ENCODE measurements around the gene TBC1D16. TPM values are rescaled to one million over a fixed set of nuclear protein-coding genes. Genes with fewer than 3 reads are reported as not detected.
"Not testable (repeated sequence)": the region's sequence is repeated elsewhere in the genome, so short reads cannot be mapped to it uniquely, and the experiment has no call there.

The TBC1D16 gene
- total RNA-seq, 6 experiments from 2014 or later, result 5.8 to 21.0 (median 14.4) TPM

DNA sequence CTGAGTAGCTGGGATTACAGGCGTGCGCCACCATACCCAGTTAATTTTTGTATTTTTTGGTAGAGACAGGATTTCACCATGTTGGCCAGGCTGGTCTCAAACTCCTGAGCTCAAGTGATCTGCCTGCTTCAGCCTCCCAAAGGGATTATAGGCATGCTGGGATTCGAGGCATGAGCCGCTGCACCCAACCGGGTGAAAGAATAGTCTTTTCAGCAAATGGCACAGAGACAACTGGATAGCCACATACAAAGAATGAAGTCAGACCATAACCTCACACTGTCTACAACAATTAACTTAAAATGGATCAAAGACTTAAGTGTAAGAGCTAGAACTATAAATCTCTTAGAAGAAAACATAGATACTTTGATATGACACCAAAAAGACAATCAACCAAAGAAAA, 67.6 kb downstream of the TBC1D16 start:
- H3K9me3 ChIP-seq, result no peaks in the 10 kb centered on the region
- no peak for TF ChIP-seq POLR2A (IDR thresholded peaks at IDR 0.05)
- TF ChIP-seq, protein P1, sequence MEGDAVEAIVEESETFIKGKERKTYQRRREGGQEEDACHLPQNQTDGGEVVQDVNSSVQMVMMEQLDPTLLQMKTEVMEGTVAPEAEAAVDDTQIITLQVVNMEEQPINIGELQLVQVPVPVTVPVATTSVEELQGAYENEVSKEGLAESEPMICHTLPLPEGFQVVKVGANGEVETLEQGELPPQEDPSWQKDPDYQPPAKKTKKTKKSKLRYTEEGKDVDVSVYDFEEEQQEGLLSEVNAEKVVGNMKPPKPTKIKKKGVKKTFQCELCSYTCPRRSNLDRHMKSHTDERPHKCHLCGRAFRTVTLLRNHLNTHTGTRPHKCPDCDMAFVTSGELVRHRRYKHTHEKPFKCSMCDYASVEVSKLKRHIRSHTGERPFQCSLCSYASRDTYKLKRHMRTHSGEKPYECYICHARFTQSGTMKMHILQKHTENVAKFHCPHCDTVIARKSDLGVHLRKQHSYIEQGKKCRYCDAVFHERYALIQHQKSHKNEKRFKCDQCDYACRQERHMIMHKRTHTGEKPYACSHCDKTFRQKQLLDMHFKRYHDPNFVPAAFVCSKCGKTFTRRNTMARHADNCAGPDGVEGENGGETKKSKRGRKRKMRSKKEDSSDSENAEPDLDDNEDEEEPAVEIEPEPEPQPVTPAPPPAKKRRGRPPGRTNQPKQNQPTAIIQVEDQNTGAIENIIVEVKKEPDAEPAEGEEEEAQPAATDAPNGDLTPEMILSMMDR (IDR thresholded peaks at IDR 0.05), result no peak
- peaks cover 0 to 4% (median 0%) of the 10 kb centered on the region in 4 donors for H3K36me3 ChIP-seq
- H3K4me1 ChIP-seq, result no peaks in the 10 kb centered on the region
- DNase-seq, result peak in 1 of 3 donors; percentile 18
- no peak for ATAC-seq
- H3K4me3 ChIP-seq, result no peak overlapping the region
- H3K27ac ChIP-seq, result no peak overlapping the region
- 94% methylated on average over 4 of the region's 5 CpGs for WGBS (ENCODE audit: insufficient coverage, low coverage, low lambda C conversion rate, missing lambda C conversion rate)
- intact Hi-C loops (cut with DNase I), result no loop called here
- H3K27me3 ChIP-seq, result no peaks in the 10 kb centered on the region

DNA sequence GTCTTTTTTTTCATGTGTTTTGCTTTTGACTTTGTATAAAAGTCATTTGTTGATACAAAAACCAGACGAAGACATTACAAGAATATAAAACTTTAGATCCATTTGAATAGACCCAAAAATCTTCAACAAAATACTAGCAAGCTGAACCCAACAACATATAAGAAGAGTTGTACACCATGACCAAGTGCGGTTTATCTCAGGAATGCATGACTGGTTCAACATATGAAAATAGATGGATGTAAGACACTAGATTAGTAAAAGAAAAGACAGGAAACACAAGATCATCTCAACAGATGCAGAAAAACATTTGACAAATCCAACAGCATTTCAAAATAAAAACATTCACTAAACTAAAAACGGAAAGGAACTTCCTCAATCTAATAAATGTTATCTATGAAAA, 69.0 kb downstream of the TBC1D16 start:
- H3K27me3 ChIP-seq, result no peaks in the 10 kb centered on the region
- no peaks in the 10 kb centered on the region for H3K9me3 ChIP-seq
- ATAC-seq (no peak), DNase-seq (no peak)
- WGBS (ENCODE audit: insufficient coverage, low coverage, low lambda C conversion rate, missing lambda C conversion rate), result 64% methylated on average over 3 of the region's 3 CpGs
- intact Hi-C loops (cut with DNase I), result no loop called here
- H3K4me3 ChIP-seq, result no peak overlapping the region
- H3K4me1 ChIP-seq, result no peaks in the 10 kb centered on the region
- TF ChIP-seq POLR2A (IDR thresholded peaks at IDR 0.05), result no peak
- TF ChIP-seq, protein P1 (IDR thresholded peaks at IDR 0.05), result no peak
- no peaks in the 10 kb centered on the region for H3K36me3 ChIP-seq
- H3K27ac ChIP-seq, result no peak overlapping the region

DNA sequence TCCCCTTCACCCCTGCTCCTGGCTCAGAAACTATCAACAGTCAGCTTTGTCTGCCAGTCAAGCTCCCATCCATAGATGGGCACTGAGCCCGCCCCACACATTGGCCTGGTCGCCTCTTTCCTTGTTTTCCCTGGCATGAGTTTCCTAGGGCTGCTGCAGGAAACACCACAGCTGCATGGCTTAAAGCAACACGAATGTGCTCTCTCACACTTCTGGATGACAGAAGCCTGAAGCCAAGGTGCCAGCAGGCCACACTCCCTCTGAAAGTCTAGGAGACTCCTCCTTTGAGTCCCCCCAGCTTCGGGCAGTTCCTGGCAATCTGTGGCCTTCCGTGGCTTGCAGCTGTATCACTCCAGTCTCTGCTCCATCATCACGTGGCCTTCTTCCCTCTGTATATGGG, 69.9 kb downstream of the TBC1D16 start:
- Histone ChIP-seq H3K27ac (no peak overlapping the region), H3K36me3 (no peaks in the 10 kb centered on the region), H3K4me1 (no peaks in the 10 kb centered on the region), H3K4me3 (no peak overlapping the region), H3K9me3 (no peaks in the 10 kb centered on the region), H3K27me3 (no peaks in the 10 kb centered on the region)
- ATAC-seq (no peak), DNase-seq (peak in 2 of 3 donors; percentile 22 to 29)
- WGBS (ENCODE audit: insufficient coverage, low coverage, low lambda C conversion rate, missing lambda C conversion rate), result 92% methylated on average over 3 of the region's 6 CpGs
- intact Hi-C loops (cut with DNase I), result no loop called here
- TF ChIP-seq POLR2A (IDR thresholded peaks at IDR 0.05), result no peak
- TF ChIP-seq, protein P1 (IDR thresholded peaks at IDR 0.05), result no peak

DNA sequence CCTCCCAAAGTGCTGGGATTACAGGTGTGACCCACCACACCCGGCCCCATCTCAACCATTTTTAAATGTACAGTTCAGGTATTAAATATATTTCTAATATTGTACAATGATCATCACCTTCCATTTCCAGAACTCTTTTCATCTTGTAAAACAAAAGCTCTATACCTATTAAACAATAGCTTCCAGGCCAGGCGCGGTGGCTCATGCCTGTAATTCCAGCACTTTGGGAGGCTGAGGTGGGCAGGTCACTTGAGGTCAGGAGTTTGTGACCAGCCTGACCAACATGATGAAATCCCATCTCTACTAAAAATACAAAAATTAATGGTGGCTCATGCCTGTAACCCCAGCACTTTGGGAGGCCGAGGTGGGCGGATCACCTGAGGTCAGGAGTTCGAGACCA, 73.2 kb downstream of the TBC1D16 start:
- H3K27me3 ChIP-seq; H3K9me3 ChIP-seq; ATAC-seq; intact Hi-C loops (cut with DNase I); H3K4me1 ChIP-seq; H3K27ac ChIP-seq; H3K4me3 ChIP-seq; H3K36me3 ChIP-seq: not testable (repeated sequence)
- 98% methylated on average over 6 of the region's 6 CpGs for WGBS (ENCODE audit: insufficient coverage, low coverage, low lambda C conversion rate, missing lambda C conversion rate)
- peak in 2 of 3 donors; percentile 9 to 22 for DNase-seq

DNA sequence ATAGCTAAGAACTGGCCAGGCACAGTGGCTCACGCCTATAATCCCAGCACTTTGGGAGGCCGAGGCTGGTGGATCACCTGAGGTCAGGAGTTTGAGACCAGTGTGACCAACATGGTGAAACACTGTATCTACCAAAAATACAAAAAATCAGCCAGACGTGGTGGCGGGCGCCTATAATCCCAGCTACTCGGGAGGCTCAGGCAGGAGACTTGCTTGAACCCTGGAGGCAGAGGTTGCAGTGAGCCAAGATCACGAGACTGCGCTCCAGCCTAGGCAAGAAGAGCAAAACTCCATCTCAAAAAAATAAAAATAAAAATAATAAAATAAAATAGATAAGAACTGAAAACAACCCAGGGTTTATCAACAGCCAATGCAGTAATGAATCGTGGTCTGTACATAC, 74.1 kb downstream of the TBC1D16 start:
- H3K27me3 ChIP-seq; H3K4me3 ChIP-seq; H3K9me3 ChIP-seq; H3K27ac ChIP-seq; H3K36me3 ChIP-seq; ATAC-seq; intact Hi-C loops (cut with DNase I); H3K4me1 ChIP-seq: not testable (repeated sequence)
- WGBS (ENCODE audit: insufficient coverage, low coverage, low lambda C conversion rate, missing lambda C conversion rate), result 91% methylated on average over 8 of the region's 9 CpGs
- peak in 2 of 3 donors; percentile 11 to 16 for DNase-seq

Data from right lobe of liver (tissue), 6 donors.